ENCODE data around the gene SLC25A20. TPM values are rescaled to one million over a fixed set of nuclear protein-coding genes. Genes with fewer than 3 reads are reported as not detected.
"Not testable (repeated sequence)": the region's sequence is repeated elsewhere in the genome, so short reads cannot be mapped to it uniquely, and the experiment has no call there.

SLC25A20 gene
- polyA plus RNA-seq, 2 of the 4 experiments (the other 2 are of a cell fraction) = 13.5 to 22.4 TPM

DNA sequence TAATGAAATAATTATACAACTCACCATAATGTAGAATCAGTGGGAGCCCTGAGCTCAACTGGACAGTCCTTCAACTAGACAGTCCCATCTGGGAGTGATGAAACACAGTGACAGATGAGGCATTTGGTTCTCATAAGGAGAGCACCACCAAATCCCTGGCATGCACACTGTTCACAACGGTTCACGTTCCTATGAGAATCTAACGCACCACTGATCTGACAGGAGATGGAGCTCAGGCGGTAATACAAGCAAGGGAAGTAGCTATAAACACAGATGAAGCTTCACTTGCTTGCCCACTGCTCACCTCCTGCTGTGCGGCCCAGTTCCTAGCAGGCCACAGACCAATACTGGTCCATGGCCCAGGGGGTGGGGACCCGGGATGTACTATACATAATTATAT lies 68.0 kb downstream of the SLC25A20 start:
- Histone ChIP-seq H3K27ac (no peak overlapping the region), H3K4me3 (no peak overlapping the region), H3K4me2 (no peak overlapping the region), H3K9me3 (no peaks in the 10 kb centered on the region), H3K4me1 (0 out of 3 replicates have a peak, but pooled peaks cover 6% of the 10 kb centered on the region)
- POLR2A ChIA-PET = no interaction called here
- DNase-seq (ENCODE audit: low read depth in 1 of 2, low spot score in 1 of 2) (no peak), ATAC-seq (no peak), FAIRE-seq (no peak)
- TF ChIP-seq HDAC2 (IDR thresholded peaks at IDR 0.05) (no peak), MAX (IDR thresholded peaks at IDR 0.05) (no peak), ESRRA (IDR thresholded peaks at IDR 0.05; ENCODE audit: borderline replicate concordance, low read length) (no peak), PBX3 (IDR thresholded peaks at IDR 0.05) (no peak), JUN (IDR thresholded peaks at IDR 0.05) (no peak), NPAS2 (CRISPR knock-in tag; IDR thresholded peaks at IDR 0.05; ENCODE audit: borderline replicate concordance) (no peak), MAZ (IDR thresholded peaks at IDR 0.05; ENCODE audit: borderline replicate concordance, low read depth, low read length) (no peak), RAD21 (conservative IDR thresholded peaks at IDR 0.05 in 1 of 2, IDR thresholded peaks at IDR 0.05 in 1 of 2) (no peak), JUNB (IDR thresholded peaks at IDR 0.05) (no peak), HOXB13 (CRISPR knock-in tag; IDR thresholded peaks at IDR 0.05; ENCODE audit: low read depth) (no peak), RFX5 (IDR thresholded peaks at IDR 0.05) (no peak), TP53 (CRISPR knock-in tag; IDR thresholded peaks at IDR 0.05) (no peak), EP300 (IDR thresholded peaks at IDR 0.05) (no peak), CBX2 (IDR thresholded peaks at IDR 0.05; ENCODE audit: borderline replicate concordance, low read depth) (no peak), BCL3 (IDR thresholded peaks at IDR 0.05) (no peak), CEBPB (IDR thresholded peaks at IDR 0.05) (no peak), GATA3 (IDR thresholded peaks at IDR 0.05; ENCODE audit: borderline replicate concordance) (no peak)
- TF ChIP-seq, protein P1, sequence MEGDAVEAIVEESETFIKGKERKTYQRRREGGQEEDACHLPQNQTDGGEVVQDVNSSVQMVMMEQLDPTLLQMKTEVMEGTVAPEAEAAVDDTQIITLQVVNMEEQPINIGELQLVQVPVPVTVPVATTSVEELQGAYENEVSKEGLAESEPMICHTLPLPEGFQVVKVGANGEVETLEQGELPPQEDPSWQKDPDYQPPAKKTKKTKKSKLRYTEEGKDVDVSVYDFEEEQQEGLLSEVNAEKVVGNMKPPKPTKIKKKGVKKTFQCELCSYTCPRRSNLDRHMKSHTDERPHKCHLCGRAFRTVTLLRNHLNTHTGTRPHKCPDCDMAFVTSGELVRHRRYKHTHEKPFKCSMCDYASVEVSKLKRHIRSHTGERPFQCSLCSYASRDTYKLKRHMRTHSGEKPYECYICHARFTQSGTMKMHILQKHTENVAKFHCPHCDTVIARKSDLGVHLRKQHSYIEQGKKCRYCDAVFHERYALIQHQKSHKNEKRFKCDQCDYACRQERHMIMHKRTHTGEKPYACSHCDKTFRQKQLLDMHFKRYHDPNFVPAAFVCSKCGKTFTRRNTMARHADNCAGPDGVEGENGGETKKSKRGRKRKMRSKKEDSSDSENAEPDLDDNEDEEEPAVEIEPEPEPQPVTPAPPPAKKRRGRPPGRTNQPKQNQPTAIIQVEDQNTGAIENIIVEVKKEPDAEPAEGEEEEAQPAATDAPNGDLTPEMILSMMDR (IDR thresholded peaks at IDR 0.05) = no peak
- whole genome bisulfite sequencing (ENCODE audit: missing lambda C conversion rate) = 88% methylated on average over 6 of the region's 6 CpGs
- CTCF ChIA-PET = interaction anchor here (0.6 kb wide), 1 partner anchor 1009 kb away, joined by 4 read pairs; no protein-coding TSS in a partner anchor

DNA sequence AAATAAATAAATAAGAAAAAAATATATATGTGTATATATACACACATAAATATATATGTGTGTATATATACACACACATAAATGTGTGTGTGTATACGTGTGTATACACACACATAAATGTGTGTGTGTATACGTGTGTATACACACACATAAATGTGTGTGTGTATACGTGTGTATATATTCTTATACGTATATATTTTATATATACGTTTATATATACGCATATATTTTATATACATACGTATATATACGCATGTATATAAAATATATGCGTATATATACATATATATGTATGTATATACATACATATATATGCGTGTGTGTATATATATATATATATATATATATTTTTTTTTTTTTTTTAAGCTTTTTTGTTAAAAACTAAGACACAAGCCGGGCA lies 69.2 kb downstream of the SLC25A20 start:
- CTCF ChIA-PET; DNase-seq (ENCODE audit: low read depth in 1 of 2, low spot score in 1 of 2); H3K9me3 ChIP-seq; H3K4me3 ChIP-seq; H3K4me2 ChIP-seq; H3K27ac ChIP-seq; FAIRE-seq; ATAC-seq; POLR2A ChIA-PET; H3K4me1 ChIP-seq: not testable (repeated sequence)
- WGBS (ENCODE audit: missing lambda C conversion rate) = 94% methylated on average over 11 of the region's 11 CpGs

GRCh38 chr3:48827874-48828273 lies 70.8 kb downstream of the SLC25A20 start:
- 90% methylated on average over 10 of the region's 10 CpGs for WGBS (ENCODE audit: missing lambda C conversion rate)
- CTCF ChIA-PET; H3K4me2 ChIP-seq; H3K4me1 ChIP-seq; DNase-seq (ENCODE audit: low read depth in 1 of 2, low spot score in 1 of 2); H3K4me3 ChIP-seq; FAIRE-seq; POLR2A ChIA-PET; ATAC-seq; H3K9me3 ChIP-seq; H3K27ac ChIP-seq: not testable (repeated sequence)

Data from A549 (cell line).